Nephron (organoid): ENCODE results near the gene SPTBN2.

ENCODE experiments used
- H3K27ac Mint-ChIP-seq, 3 experiments: 2 replicates each; pipeline ENCODE4 v1.8.0; 2020; ENCODE audit warnings: mixed read lengths in 3 of 3, mild to moderate bottlenecking in 2 of 3, moderate library complexity in 1 of 3
- H3K27me3 Mint-ChIP-seq: 2 replicates; pipeline ENCODE4 v1.8.0; 2021; ENCODE audit warnings: low read depth, mild to moderate bottlenecking, moderate library complexity, mixed read lengths
- H3K36me3 Mint-ChIP-seq: 2 replicates; pipeline ENCODE4 v1.8.0; 2020; ENCODE audit warnings: low read depth, mixed read lengths
- H3K4me1 Mint-ChIP-seq: 2 replicates; pipeline ENCODE4 v1.8.0; 2020; ENCODE audit warnings: mixed read lengths
- H3K4me3 Mint-ChIP-seq, 3 experiments: 2 replicates each; pipeline ENCODE4 v1.8.0; 2020; ENCODE audit warnings: mild to moderate bottlenecking in 3 of 3, mixed read lengths in 3 of 3, moderate library complexity in 2 of 3
- H3K9me3 Mint-ChIP-seq: 2 replicates; pipeline ENCODE4 v1.8.0; 2020; ENCODE audit warnings: mixed read lengths
- TF ChIP-seq, protein P1 (sequence below), 3 experiments: fragments of 200-600 bp; sonication (generic); IDR thresholded peaks; one replicate each; pipeline ENCODE4 v1.5.0; 2021; ENCODE audit warnings: antibody characterized with exemption in 3 of 3; ENCODE audit not compliant: unreplicated experiment in 3 of 3

SPTBN2 gene

DNA sequence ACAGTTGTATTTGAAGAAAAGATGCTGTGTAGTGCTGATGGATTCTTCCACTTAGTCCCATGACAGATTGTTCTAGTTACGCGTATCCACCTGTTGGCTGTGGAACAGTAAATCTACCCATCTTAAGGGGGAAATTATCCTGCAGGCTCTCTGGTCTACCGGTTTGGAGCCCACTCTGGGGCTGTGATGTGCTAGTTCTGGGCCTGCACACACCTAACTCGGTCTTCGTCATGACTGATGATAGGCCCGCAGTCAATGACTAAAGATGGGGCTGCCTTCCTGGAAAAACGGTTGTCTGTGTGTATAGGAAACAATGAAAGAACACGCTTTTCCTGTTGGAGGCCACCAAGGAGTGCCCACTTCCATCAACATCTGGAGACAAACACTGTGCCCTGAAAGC is 45.1 kb downstream of the SPTBN2 start:
- H3K9me3 Mint-ChIP-seq: no peaks in the 10 kb centered on the region
- H3K27me3 Mint-ChIP-seq: peaks cover 3% of the 10 kb centered on the region
- peaks cover 5% of the 10 kb centered on the region for H3K4me1 Mint-ChIP-seq

DNA sequence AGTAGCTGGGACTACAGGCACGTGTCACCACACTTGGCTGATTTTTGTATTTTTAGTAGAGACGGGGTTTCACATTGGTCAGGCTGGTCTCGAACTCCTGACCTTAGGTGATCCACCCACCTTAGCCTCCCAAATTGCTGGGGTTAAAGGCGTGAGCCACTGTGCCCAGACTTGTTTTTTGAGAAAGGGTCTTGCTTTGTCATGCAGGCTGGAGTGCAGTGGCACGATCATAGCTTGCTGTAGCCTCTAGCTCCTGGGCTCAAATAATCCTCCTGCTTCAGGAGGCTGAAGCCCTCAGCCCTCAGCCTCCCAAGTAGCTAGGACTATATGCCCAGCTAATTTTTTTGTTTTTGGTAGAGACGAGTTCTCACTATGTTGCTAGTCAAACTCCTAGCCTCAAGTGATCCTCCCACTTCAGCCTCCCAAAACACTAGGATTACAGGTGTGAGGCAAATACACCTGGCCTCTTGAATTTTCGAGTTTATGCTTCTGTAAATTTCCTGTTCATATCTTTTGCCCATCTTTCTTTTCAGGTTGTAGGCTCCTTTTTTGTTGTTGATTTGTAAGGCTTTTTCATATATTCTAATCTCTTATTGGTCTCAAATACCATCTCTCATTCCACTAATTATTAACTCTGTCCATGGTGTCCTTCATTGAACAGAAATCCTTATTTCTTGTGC is 47.9 kb downstream of the SPTBN2 start:
- Mint-ChIP-seq H3K9me3 (no peaks in the 10 kb centered on the region), H3K4me3 (no peak overlapping the region), H3K27ac (no peak overlapping the region)

More for the DNA sequence above, 45.1 kb downstream of the SPTBN2 start:
- TF ChIP-seq, protein P1, sequence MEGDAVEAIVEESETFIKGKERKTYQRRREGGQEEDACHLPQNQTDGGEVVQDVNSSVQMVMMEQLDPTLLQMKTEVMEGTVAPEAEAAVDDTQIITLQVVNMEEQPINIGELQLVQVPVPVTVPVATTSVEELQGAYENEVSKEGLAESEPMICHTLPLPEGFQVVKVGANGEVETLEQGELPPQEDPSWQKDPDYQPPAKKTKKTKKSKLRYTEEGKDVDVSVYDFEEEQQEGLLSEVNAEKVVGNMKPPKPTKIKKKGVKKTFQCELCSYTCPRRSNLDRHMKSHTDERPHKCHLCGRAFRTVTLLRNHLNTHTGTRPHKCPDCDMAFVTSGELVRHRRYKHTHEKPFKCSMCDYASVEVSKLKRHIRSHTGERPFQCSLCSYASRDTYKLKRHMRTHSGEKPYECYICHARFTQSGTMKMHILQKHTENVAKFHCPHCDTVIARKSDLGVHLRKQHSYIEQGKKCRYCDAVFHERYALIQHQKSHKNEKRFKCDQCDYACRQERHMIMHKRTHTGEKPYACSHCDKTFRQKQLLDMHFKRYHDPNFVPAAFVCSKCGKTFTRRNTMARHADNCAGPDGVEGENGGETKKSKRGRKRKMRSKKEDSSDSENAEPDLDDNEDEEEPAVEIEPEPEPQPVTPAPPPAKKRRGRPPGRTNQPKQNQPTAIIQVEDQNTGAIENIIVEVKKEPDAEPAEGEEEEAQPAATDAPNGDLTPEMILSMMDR (IDR thresholded peaks at IDR 0.05; ENCODE audit: unreplicated experiment in 3 of 3): no peak
- Mint-ChIP-seq H3K4me3 (no peak overlapping the region), H3K27ac (no peak overlapping the region), H3K36me3 (peaks cover 20% of the 10 kb centered on the region)

DNA sequence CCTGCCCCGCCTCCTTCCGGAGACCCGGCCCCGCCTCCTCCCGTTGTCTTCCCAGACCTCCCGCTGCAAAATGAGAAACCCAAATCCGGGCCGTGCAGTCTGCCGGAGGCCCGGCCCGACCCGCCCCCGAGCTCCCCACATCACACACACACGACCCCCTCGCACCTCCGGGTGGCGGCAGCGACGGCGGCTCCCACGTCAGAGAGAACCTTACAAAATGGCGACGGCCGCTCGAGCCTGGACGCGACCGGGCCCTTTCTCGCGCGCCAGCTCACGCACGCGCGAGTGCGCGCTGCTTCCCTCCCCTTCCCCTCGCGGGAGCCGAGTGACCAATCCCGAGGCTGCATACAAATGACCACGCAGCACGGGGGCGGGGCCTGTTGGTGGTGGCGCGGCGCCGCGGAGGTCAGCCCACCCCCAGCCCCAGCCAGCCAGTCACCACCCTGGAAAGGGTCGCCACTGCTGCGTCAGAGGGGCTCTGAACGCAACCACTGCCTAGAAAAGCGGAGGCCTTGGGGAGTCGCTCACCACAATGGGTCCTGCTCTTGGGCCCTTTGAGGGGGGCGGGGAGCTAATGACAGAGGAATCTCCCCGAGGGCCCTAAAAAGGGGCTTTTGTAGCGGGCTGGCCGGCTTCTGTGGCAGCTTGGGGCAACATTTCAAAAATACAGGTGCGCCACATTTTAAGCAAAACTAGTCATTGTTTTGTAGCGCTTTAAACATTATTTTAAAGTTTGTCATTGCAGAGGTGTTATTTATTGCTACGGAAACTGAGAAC is 51.2 kb downstream of the SPTBN2 start, which contains the start of gene RBM4B:
TSS of gene RBM4B (minus strand) at position 289 of the 777 bp plus-strand sequence. CDS start 808 bp downstream, outside the sequence.
- Mint-ChIP-seq H3K9me3 (no peaks in the 10 kb centered on the region), H3K4me1 (peaks cover 40% of the 10 kb centered on the region), H3K36me3 (peaks cover 21% of the 10 kb centered on the region), H3K27me3 (no peaks in the 10 kb centered on the region), H3K27ac (peak within 1 kb of the TSS; percentile 98 to 100 (median 99)), H3K4me3 (peak within 1 kb of the TSS; percentile 91 to 94 (median 91))
- TF ChIP-seq, protein P1 (IDR thresholded peaks at IDR 0.05; ENCODE audit: unreplicated experiment in 3 of 3): no peak

More for the DNA sequence above, 47.9 kb downstream of the SPTBN2 start:
- TF ChIP-seq, protein P1 (IDR thresholded peaks at IDR 0.05; ENCODE audit: unreplicated experiment in 3 of 3): no peak
- H3K36me3 Mint-ChIP-seq: peaks cover 25% of the 10 kb centered on the region
- peaks cover 3% of the 10 kb centered on the region for H3K27me3 Mint-ChIP-seq
- peaks cover 19% of the 10 kb centered on the region for H3K4me1 Mint-ChIP-seq

DNA sequence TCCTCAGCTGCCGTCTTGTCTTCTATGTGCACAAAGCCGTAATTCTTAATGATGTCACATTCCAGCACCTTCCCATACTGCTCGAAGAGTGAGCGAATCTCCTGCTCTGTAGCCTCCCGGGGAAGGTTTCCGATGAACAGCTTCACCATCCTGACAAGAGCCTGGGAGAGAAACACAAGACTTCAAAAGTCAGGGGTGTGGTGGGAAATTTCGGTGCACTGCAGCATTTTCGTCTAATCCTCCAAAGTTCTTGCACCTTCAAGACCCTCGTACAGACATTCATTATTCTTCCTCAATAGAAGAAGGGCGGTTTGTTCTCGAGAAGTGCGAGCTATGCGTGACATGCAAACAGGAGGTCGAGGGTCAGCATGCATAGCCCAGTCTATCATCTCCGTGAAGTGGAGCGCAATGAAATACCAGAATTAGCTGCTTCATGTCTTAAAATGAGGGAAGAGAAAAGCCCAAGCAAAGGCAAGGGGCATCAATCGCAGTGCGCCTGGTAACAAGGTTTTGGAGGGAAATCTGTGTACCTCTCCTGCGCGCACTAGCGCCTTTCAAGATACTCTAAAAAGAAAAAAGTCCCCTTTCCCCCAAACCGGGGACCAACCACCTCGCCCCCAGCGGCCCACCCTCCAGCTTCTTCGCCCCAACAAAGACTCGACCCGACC is 52.0 kb downstream of the SPTBN2 start:
- H3K36me3 Mint-ChIP-seq: peaks cover 21% of the 10 kb centered on the region
- H3K4me3 Mint-ChIP-seq: peak overlapping the region; percentile 91 to 94 (median 91)
- H3K27me3 Mint-ChIP-seq: no peaks in the 10 kb centered on the region
- peak overlapping the region; percentile 98 to 100 (median 99) for H3K27ac Mint-ChIP-seq
- no peaks in the 10 kb centered on the region for H3K9me3 Mint-ChIP-seq
- TF ChIP-seq, protein P1 (IDR thresholded peaks at IDR 0.05; ENCODE audit: unreplicated experiment in 3 of 3): no peak
- peaks cover 41% of the 10 kb centered on the region for H3K4me1 Mint-ChIP-seq

- H3K27me3 Mint-ChIP-seq: no peaks in the 10 kb centered on the region
These were observed 52.6 kb downstream of the SPTBN2 start for GRCh38 chr11:66676282-66676919.

More at GRCh38 chr11:66676282-66676919, 52.6 kb downstream of the SPTBN2 start:
- peak overlapping the region; percentile 91 to 94 (median 91) for H3K4me3 Mint-ChIP-seq
- H3K9me3 Mint-ChIP-seq: no peaks in the 10 kb centered on the region
- peak overlapping the region; percentile 98 to 100 (median 99) for H3K27ac Mint-ChIP-seq
- H3K36me3 Mint-ChIP-seq: peaks cover 21% of the 10 kb centered on the region
- H3K4me1 Mint-ChIP-seq: peaks cover 41% of the 10 kb centered on the region
- TF ChIP-seq, protein P1 (IDR thresholded peaks at IDR 0.05; ENCODE audit: unreplicated experiment in 3 of 3): no peak
